NCI-H2107 (cell line): ENCODE data around the gene SSBP2.

Experiments used
- DNase-seq: peaks from one replicate; lab custom pipeline; 2025; lab: John Stamatoyannopoulos, UW

The SSBP2 gene

GRCh38 chr5:81590498-81591384 is 160.2 kb downstream of the SSBP2 start:
- DNase-seq: peak; percentile 9

- no peak for DNase-seq
Measured at GRCh38 chr5:81579262-81579924, 171.5 kb downstream of the SSBP2 start.

GRCh38 chr5:81577091-81577490 is 173.8 kb downstream of the SSBP2 start:
- no peak for DNase-seq

- DNase-seq: no peak
Measured at GRCh38 chr5:81575924-81576323, 175.0 kb downstream of the SSBP2 start.

- no peak for DNase-seq
Measured at GRCh38 chr5:81572201-81572600, 178.7 kb downstream of the SSBP2 start.

GRCh38 chr5:81558188-81558587 is 192.7 kb downstream of the SSBP2 start:
- no peak for DNase-seq

GRCh38 chr5:81556809-81557208 is 194.1 kb downstream of the SSBP2 start:
- no peak for DNase-seq

- no peak for DNase-seq
Measured at GRCh38 chr5:81555865-81556264, 195.0 kb downstream of the SSBP2 start.

DNA sequence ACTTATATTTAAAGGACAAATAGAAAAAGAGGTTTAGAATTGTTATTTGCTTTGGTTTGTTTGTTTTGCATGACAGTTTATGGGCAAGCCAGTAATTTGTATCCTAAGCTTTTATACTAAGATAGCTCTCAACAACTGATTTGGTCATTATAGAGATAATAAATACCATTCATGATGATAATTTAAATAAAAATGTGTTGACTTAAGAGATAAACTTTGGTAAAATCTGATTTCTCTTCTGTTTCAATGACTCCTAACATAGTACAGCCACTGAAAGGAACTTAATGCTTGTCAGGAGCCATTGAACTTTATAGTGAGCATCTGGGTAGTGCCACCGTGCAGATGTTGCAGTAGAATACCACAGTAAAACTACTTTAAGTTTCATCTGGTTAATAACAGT is 196.2 kb downstream of the SSBP2 start:
- DNase-seq: no peak

DNA sequence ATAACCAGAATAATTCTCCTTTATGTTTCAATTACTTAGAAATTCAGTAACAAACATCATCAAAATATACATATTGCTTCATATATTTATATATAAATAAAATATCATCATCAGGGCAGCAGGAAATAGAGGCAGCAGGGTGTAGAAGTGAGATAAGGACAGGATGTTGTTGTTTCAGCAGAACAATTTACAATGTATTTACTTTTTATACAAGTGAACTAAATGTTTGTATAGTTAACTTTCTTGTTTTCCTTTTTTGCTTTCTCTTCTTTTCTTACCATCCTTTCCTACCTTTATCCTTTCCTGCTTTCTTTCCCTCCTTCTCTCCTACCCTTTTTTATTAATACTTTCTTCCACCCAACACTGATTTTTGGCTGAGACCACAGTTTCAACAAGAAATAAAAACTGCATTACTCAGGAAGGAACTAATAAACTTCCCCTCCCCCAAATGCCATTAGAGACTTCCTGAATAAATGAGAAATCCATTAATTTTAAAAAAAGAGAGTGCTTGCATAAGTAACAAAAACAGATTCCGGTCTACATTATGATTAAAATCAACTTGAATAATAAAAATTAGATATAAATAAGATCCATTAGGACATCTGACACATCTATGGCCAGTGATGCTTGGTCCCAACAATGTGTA is 197.2 kb downstream of the SSBP2 start:
- DNase-seq: no peak

- no peak for DNase-seq
Measured at GRCh38 chr5:81552852-81553566, 197.9 kb downstream of the SSBP2 start.

DNA sequence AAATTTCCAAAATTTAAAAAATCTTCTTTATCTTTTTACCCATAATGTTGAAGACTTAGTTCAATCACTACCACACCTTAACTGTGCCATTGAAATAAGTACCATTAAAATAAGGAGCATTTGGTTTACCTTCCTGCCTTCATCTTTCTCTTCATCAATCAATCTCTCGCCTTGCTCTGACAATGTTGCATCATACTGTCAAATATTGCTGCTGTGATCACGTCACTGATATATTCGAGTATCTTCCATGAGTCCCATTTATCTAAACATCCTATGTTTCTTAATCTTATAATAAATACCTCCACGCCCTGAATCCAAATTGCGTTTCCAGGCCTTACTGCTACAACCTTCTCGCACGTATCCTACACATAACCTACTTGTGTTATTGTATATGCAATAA is 201.8 kb downstream of the SSBP2 start:
- DNase-seq: no peak

- DNase-seq: no peak
Measured at GRCh38 chr5:81547001-81547400, 203.9 kb downstream of the SSBP2 start.

DNA sequence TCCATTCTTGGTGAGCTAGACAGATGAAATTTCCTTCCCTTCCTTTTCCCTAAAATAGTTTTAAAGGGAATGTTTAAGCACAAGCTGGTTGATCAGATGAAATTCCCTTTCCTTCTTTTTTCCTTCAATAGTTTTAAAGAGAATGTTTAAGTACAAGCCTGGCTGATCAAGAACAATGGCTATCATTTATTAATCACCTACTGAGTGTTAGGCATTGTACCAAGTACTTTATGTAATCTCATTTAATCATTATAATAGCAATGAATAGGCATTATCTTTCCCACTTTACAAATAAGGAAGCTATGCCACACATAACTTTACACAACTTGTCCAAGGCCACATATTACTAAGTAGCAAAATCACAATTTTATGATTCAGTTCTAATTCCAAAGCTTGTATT is 205.0 kb downstream of the SSBP2 start:
- DNase-seq: no peak

GRCh38 chr5:81544351-81545018 is 206.4 kb downstream of the SSBP2 start:
- DNase-seq: no peak

GRCh38 chr5:81542242-81542641 is 208.7 kb downstream of the SSBP2 start:
- DNase-seq: no peak

DNA sequence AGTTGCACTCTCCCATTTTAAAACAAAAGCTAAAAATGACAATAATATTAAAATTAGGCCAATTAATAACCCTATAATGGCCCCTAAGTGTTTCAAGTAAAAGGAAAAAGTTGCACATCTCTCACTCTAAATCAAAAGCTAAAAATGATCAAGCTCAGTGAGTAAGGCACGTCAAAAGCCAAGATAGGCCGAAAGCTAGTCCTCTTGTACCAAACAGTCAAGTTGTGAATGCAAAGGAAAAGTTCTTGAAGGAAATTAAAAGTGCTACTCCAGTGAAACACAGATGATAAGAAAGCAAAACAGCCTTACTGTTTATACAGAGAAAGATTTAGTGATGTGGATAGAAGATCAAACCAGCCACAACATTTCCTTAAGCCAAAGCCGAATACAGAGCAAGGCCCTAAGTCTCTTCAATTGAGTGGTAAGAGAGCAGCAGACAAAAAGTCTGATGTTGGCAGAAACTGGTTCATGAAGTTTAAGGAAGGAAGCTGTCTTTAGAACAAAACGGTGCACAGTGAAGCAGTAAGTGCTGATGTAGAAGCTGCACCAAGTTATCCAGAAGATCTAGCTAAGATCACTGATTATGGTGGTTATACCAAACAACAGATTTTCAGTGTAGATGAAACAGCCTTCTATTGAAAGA is 212.9 kb downstream of the SSBP2 start:
- DNase-seq: no peak

- no peak for DNase-seq
Measured at GRCh38 chr5:81534441-81534840, 216.5 kb downstream of the SSBP2 start.

DNA sequence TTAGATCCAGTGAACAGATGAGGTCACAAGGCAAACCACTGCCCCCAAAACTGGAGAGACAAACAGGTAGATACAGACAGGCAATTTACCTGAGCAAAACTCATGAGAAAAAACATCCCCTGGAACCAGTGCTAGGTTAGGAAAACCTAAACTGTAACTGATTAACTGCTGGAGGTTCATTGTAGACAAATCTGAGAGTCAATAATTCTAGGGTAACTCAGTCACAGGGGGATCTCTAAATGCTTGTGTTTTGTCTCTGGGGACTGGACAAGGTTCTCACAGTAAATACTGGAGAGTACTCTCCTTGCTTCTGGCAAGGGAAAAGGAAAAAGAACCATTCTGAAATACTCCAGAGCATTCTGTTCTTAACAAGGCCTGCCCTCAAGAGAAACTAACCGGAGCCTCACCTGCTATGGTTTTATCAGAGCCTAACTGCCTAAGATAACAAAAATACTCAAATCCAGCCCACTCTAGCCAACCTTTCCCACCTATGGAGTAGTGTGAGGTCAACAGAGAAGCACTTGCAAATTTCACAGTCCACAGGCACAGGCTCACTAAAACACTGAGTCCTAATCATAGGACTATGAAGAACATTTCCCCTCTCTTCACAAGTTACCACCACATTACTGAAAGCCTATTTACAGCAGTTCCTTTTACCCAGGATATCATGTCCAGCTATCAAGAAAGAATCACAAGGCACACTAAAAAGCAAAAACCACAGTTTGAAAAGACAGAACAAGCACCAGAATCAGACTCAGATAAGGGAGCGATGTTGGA is 217.1 kb downstream of the SSBP2 start:
- no peak for DNase-seq

DNA sequence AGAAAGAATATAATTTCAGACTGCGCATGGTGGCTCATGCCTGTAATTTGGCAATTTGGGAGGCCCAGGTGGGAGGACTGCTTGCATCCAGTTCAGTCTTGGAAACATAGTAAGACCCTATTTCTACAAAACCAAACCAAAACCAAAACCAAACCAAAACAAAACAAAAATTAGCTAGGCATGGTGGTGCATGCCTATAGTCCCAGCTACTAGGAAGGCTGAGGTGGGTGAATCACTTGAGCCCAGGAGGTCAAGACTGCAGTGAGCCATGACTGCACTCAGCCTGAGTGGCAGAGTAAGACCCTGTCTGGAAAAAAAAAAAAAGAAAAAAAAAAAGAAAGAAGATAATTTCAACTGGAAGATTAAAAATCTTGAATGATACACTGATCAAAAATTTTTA is 220.0 kb downstream of the SSBP2 start:
- DNase-seq: no peak
